GM21360 (cell line): ENCODE measurements around the gene PPP2R2D.

Source experiments
- ATAC-seq: cut with Tn5 transposase; IDR thresholded peaks from one replicate; pipeline ENCODE4 v1.9.1; 2021; ENCODE audit warnings: mild to moderate bottlenecking, moderate library complexity; ENCODE audit not compliant: unreplicated experiment

PPP2R2D gene

GRCh38 chr10:131900350-131901152, at the start of gene PPP2R2D:
PPP2R2D (plus strand) TSS chr10:131901008; CDS start chr10:131901149, 141 bp downstream.
- ATAC-seq: peak; percentile 89

GRCh38 chr10:131851346-131851745, 49.5 kb upstream of the PPP2R2D start:
- no peak for ATAC-seq

- no peak for ATAC-seq
These were observed 48.5 kb upstream of the PPP2R2D start for GRCh38 chr10:131852176-131852822.

GRCh38 chr10:131852823-131853609, 47.8 kb upstream of the PPP2R2D start:
- ATAC-seq: no peak

- ATAC-seq: no peak
These were observed 47.2 kb upstream of the PPP2R2D start for GRCh38 chr10:131853610-131853964.

GRCh38 chr10:131854579-131855335, 46.1 kb upstream of the PPP2R2D start:
- no peak for ATAC-seq

GRCh38 chr10:131855461-131856401, 45.1 kb upstream of the PPP2R2D start:
- ATAC-seq: no peak

GRCh38 chr10:131856441-131857094, 44.2 kb upstream of the PPP2R2D start:
- ATAC-seq: no peak

- no peak for ATAC-seq
These were observed 43.4 kb upstream of the PPP2R2D start for GRCh38 chr10:131857156-131858117.

GRCh38 chr10:131858118-131858515, 42.7 kb upstream of the PPP2R2D start:
- ATAC-seq: no peak

GRCh38 chr10:131858583-131859340, 42.0 kb upstream of the PPP2R2D start:
- no peak for ATAC-seq

GRCh38 chr10:131859341-131860020, 41.3 kb upstream of the PPP2R2D start:
- no peak for ATAC-seq

- ATAC-seq: no peak
These were observed 40.5 kb upstream of the PPP2R2D start for GRCh38 chr10:131860311-131860710.

- no peak for ATAC-seq
These were observed 39.9 kb upstream of the PPP2R2D start for GRCh38 chr10:131860806-131861440.

- ATAC-seq: no peak
These were observed 38.3 kb upstream of the PPP2R2D start for GRCh38 chr10:131862548-131862947.

GRCh38 chr10:131865223-131865917, 35.4 kb upstream of the PPP2R2D start:
- no peak for ATAC-seq
